Fibroblast of lung (primary cell): ENCODE data around the gene KCNK6.

Source experiments
- EZH2 ChIP-seq: IDR thresholded peaks from 2 replicates; pipeline ENCODE4 v1.5.1; 2012; ENCODE audit warnings: low read length, control low read depth, mild to moderate bottlenecking; ENCODE audit errors: missing control alignments
- TF ChIP-seq, protein P1 (sequence below), 2 donors: IDR thresholded peaks in 1 of 2; conservative IDR thresholded peaks in 1 of 2; 1 replicate in 1 of 2; 2 replicates in 1 of 2; pipeline ENCODE4 v1.5.1; 2011 to 2012; ENCODE audit warnings: low read length in 2 of 2, control low read depth in 1 of 2, inconsistent platforms in 1 of 2, low read depth in 1 of 2, mild to moderate bottlenecking in 1 of 2

DNA sequence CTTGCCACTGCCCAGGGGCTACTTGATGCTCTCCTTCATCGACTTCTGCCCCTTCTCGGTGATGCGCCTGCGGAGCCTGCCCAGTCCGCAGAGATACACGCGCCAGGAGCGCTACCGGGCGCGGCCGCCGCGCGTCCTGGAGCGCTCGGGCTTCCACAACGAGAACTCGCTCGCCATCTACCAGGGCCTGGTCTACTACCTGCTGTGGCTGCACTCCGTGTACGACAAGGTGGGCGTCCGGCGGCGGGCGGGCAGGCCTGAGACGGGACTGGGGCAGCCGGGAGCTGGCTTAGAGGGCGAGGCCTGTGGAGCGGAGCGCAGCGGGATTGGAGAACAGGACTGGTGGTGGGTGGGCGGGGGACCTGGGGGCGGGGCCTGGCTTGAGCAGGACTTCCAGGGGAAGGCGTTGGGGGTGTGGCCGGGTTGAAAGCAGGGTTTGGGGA, 42.0 kb downstream of the KCNK6 start:
- TF ChIP-seq, protein P1, sequence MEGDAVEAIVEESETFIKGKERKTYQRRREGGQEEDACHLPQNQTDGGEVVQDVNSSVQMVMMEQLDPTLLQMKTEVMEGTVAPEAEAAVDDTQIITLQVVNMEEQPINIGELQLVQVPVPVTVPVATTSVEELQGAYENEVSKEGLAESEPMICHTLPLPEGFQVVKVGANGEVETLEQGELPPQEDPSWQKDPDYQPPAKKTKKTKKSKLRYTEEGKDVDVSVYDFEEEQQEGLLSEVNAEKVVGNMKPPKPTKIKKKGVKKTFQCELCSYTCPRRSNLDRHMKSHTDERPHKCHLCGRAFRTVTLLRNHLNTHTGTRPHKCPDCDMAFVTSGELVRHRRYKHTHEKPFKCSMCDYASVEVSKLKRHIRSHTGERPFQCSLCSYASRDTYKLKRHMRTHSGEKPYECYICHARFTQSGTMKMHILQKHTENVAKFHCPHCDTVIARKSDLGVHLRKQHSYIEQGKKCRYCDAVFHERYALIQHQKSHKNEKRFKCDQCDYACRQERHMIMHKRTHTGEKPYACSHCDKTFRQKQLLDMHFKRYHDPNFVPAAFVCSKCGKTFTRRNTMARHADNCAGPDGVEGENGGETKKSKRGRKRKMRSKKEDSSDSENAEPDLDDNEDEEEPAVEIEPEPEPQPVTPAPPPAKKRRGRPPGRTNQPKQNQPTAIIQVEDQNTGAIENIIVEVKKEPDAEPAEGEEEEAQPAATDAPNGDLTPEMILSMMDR (conservative IDR thresholded peaks at IDR 0.05 in 1 of 2, IDR thresholded peaks at IDR 0.05 in 1 of 2; ENCODE audit: low read depth in 1 of 2, low read length in 2 of 2) = no peak
- no peak for TF ChIP-seq EZH2
